PFSK-1 (cell line): ENCODE data around the gene OXCT2.

Source experiments
- FOXP2 ChIP-seq: optimal IDR thresholded peaks from 2 replicates; pipeline ENCODE3; 2011; ENCODE audit warnings: borderline replicate concordance, control low read depth, inconsistent platforms; ENCODE audit not compliant: insufficient read depth; ENCODE audit errors: extremely low read length, extremely low read depth
- POLR2AphosphoS5 ChIP-seq: IDR thresholded peaks from 2 replicates; pipeline ENCODE4 v1.6.1; 2012; ENCODE audit warnings: low read depth, mild to moderate bottlenecking, control low read depth, low read length, moderate library complexity
- SIN3A ChIP-seq: IDR thresholded peaks from 2 replicates; pipeline ENCODE4 v1.6.1; 2012; ENCODE audit warnings: mild to moderate bottlenecking, low read length, moderate library complexity, borderline replicate concordance; ENCODE audit not compliant: insufficient read depth
- TAF1 ChIP-seq: IDR thresholded peaks from 2 replicates; pipeline ENCODE4 v1.6.1; 2012; ENCODE audit warnings: low read length, control low read depth, borderline replicate concordance; ENCODE audit not compliant: insufficient read depth
- TF ChIP-seq, protein P1 (sequence below), 2 experiments: IDR thresholded peaks; 2 replicates each; pipeline versions ENCODE4 v1.6.1 to v1.8.0; 2011 to 2012; ENCODE audit warnings: low read depth in 2 of 2, low read length in 2 of 2, control low read depth in 1 of 2, inconsistent platforms in 1 of 2, mild to moderate bottlenecking in 1 of 2, moderate library complexity in 1 of 2; ENCODE audit not compliant: insufficient read depth in 1 of 2

DNA sequence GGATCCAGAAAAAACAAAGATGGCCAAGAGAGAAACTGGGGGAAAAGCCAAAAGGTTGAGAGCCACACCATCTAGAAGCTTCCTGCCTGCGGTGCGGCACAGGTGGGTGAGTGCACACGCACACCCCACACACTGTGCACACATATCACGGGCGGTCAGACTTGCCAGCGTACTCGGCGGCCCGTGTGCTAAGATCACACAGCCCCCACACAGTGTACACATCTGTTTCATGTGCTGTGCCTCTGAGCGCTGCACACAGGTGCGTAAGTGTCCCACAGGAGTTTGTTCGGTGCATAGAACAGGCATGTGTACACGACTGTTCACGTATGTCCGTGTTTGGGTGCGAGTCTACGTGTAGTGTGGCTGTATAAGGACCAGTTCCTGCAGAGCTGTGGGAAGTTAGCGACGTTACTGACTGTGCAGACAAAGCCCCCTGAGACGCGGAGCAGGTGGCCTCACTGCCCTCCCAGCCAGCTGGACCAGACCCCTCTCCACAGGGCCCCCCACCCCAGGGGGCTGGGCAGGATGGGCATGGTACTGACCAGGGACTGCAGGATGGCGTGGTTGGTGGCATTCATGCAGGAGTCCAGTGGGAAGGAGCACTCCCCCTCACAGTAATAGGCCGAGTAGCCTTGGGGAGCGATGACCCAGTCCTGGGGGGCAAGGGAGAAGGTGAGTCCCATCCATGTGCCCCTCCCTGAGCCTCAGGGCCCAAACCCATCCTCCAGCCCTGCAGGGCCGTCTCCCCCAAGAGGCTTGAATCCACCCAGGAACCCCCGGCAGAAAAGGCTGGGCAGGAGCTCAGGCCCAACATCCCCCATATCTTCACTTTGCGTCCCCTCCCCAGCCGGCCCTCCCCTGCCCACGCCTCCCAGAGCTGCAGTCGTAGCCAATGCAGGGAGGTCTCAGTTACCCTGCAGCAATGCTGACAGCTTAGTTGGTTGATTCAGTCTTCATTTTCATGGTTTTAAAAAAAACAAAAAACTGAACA, 8.3 kb downstream of the OXCT2 start:
- no peak for TF ChIP-seq SIN3A
- TF ChIP-seq POLR2AphosphoS5 = no peak
- no peak for TF ChIP-seq TAF1
- TF ChIP-seq, protein P1, sequence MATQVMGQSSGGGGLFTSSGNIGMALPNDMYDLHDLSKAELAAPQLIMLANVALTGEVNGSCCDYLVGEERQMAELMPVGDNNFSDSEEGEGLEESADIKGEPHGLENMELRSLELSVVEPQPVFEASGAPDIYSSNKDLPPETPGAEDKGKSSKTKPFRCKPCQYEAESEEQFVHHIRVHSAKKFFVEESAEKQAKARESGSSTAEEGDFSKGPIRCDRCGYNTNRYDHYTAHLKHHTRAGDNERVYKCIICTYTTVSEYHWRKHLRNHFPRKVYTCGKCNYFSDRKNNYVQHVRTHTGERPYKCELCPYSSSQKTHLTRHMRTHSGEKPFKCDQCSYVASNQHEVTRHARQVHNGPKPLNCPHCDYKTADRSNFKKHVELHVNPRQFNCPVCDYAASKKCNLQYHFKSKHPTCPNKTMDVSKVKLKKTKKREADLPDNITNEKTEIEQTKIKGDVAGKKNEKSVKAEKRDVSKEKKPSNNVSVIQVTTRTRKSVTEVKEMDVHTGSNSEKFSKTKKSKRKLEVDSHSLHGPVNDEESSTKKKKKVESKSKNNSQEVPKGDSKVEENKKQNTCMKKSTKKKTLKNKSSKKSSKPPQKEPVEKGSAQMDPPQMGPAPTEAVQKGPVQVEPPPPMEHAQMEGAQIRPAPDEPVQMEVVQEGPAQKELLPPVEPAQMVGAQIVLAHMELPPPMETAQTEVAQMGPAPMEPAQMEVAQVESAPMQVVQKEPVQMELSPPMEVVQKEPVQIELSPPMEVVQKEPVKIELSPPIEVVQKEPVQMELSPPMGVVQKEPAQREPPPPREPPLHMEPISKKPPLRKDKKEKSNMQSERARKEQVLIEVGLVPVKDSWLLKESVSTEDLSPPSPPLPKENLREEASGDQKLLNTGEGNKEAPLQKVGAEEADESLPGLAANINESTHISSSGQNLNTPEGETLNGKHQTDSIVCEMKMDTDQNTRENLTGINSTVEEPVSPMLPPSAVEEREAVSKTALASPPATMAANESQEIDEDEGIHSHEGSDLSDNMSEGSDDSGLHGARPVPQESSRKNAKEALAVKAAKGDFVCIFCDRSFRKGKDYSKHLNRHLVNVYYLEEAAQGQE (IDR thresholded peaks at IDR 0.05; ENCODE audit: insufficient read depth in 1 of 2, low read depth in 2 of 2, low read length in 2 of 2) = no peak
- TF ChIP-seq FOXP2 = no peak
